GM21723 (cell line): Measurements from ENCODE around the gene KIAA1191.
"Not testable (repeated sequence)": the region's sequence is repeated elsewhere in the genome, so short reads cannot be mapped to it uniquely, and the experiment has no call there.

ENCODE experiments used
- ATAC-seq: cut with Tn5 transposase; IDR thresholded peaks from one replicate; pipeline ENCODE4 v1.9.1; 2021; ENCODE audit warnings: mild to moderate bottlenecking, moderate library complexity; ENCODE audit not compliant: unreplicated experiment

KIAA1191 gene

DNA sequence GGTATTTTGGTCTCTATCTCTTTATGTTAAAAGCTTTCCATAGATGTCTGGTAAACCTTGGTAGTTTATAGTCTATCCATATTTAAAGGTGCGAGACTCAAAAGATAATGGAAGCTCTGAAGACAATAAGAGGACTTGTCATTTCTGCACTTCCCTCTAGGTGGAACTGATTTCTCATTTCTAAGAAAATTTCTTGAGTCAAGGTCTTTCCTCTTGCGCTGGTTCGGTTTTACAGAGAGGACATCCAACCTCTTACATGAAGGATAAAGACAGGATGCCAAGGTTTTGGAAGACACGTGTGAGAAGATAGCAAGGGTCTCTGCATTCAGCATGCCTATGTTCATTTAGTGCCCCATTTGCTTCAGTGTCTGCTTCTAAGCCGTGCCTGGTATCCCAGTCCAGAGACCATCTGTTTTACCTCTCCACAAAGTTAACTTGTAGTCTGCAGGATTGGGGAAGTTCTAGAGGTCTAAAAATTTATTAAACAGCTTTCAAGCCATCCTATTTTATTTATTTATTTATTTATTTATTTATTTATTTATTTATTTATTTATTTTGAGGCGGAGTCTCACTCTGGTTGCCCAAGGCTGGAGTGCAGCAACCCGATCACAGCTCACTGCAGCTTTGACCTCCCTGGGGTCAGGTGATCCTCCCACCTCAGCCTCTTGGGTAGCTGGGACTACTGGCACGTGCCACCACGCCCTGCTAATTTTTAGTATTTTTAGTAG, 41.6 kb downstream of the KIAA1191 start:
- ATAC-seq, result no peak

DNA sequence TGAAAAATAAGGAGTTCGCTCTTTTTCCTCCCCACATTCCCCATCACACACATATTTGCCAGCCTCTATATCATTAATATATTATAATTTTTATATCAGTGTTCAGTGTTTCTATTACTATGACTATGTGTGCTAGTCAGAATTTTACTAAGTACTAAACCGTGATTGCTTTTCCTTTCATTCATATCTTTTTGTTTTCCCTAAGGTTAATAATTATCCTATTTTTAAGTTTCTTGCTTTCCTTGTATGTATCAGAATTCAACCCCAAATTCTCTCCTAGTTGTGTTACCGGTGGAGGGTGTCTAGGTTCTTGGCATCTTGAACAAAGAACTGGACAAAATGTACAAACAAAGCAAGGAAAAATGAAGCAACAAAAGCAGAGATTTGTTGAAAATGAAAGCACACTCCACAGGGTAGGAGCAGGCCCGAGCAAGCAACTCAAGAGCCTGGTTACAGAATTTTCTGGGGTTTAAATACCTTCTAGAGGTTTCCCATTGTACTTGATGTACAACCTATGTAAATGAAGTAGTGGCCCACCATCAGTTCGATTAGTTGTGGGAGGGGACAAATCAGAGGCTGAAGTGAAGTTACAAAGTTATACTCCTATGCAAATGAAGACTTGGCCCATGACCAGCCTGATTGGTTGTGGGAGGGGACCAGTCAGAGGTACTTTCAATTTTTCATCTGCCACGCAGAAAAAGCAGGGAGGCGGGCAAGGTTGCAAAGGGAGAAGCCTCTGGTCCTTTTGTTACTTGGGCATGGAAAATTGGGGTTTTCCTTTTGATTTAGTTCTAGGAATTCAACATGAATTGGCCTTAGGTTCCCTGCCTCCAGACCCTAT, 43.8 kb downstream of the KIAA1191 start:
- ATAC-seq, result no peak

DNA sequence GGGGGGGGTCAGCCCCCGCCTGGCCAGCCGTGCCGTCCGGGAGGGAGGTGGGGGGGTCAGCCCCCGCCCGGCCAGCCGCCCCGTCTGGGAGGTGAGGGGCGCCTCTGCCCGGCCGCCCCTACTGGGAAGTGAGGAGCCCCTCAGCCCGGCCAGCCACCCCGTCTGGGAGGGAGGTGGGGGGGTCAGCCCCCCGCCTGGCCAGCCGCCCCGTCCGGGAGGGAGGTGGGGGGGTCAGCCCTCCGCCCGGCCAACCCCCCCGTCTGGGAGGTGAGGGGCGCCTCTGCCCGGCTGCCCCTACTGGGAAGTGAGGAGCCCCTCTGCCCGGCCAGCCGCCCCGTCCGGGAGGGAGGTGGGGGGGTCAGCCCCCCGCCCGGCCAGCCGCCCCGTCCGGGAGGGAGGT, 56.2 kb downstream of the KIAA1191 start:
- ATAC-seq, result not testable (repeated sequence)
